NK-92 treated with Interleukin-12 subunit alpha and Interleukin-12 subunit beta, amount 100 ng/mL, for 24 hours (cell line): ENCODE results near the gene TBC1D14.

Experiments
- DNase-seq: peaks from one replicate; lab custom pipeline; 2025; lab: John Stamatoyannopoulos, UW

The TBC1D14 gene

DNA sequence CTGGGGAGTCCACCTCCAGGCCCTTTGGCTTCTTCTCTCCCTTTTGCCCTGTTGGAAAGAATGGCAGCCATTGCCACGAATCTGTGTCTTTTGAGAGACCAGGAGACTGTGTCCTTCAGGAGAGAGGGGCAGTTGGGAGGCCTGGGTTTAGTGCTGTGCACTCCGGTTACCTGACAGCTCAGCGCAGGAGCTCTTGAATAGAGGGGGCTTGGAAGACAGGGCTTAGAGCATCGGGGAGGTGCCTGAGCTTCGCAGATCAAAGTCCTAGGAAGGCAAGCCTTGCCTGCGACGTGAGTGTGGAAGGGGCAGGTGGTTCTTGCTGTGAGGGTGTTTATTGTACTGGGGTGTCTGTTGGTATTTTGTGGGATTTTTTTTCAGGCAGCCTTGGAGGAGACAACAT, 91.6 kb downstream of the TBC1D14 start:
- no peak for DNase-seq

DNA sequence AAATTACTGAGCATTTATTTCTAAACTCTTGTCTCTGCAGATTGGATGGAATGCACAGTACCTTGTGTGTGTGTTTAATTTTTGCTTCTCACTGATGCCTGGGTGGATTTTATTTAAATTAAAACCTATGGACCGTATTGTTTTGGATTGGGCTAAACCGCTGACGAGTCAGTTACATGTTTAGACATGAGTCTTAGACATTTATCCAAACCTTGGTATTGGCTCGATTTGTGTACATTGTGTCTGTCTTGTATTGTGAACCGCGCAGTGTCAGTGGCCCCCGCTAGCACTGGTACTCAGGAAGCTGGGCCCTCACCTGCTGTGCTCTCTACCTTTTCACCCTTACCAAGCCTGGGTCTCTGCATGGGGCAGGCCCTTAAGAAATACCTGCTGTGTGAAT, 92.7 kb downstream of the TBC1D14 start:
- DNase-seq: no peak

DNA sequence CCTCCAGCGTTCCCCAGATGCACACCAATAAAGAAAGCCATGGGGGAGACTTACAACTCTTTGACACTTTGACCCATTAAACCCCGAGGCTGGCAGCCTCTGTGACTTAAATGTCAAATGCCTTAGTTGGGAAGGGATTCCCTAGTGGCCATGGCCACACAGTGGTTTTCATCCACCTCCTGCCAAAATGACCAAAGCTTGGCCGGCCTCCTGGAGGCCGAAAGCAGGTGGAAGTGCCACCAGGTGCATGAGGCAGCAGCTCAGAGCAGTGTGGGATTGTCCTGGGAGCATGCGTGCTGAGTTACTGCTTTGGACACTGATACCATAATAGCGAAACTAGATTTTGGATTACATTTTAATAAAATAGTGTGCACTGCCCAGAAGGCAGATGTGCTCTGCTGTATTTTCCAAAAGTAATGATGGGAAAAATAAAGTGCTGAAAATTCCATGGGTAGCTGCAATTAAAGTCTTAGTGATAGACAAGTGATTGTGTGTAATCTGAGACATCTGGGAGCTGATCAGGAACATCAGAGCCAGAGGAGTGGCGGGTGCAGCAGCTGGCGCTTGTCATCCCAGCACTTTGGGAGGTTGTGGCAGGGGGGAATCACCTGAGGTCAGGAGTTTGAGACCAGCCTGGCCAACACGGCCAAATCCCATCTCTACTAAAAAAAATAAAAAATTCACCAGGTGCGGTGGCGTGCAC, 93.7 kb downstream of the TBC1D14 start:
- no peak for DNase-seq

DNA sequence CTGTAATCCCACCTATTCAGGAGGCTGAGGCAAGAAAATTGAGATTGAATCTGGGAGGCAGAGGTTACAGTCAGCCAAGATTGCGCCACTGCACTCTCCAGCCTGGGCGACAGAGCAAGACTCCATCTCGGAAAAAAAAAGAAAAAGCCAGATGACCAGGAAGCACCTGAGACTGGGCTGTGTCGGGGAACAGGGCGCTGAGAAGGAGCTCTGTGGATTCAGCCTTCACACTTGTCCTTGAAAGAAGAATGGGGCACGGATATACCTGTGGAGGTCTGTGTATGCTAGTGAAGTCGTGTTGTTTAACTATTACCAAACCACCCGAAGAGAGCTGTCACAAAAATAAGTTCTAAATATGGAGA, 94.2 kb downstream of the TBC1D14 start:
- DNase-seq: no peak

DNA sequence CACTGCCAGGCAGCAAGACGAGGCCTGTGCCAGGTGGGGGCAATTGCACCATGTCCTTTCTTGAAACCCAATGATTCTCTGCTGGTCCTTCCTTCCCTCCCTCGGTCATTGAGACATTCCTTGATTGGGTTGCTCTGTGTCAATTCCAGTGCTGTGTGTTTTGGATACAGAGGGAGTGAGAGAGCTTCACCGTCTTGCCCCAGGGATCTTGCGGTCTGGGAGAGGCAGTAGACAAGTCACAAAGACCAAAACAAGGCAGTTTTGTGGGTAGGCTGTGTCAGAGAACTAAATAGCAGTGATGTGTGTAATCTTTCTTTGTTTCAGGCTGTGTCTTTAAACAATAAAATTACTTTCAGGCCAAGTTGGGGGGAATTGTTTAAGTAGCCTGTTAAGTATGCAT, 94.7 kb downstream of the TBC1D14 start:
- DNase-seq: no peak

DNA sequence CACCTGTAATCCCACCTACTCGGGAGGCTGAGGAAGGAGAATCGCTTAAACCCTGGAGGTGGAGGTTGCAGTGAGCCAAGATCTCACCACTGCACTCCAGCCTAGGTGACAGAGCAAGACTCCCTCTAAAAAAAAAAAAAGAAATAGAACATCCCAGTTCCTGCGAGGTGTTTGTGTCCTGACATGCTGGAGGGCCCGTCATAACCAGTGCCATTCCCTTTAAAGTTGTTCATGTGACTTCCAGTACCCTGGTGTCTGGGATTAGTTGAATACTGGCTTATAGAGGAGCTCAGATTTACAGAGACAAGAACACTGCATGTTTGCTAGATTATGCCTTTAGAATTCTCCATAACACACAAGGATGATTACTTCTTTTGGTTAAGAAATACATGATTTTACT, 95.9 kb downstream of the TBC1D14 start:
- no peak for DNase-seq

DNA sequence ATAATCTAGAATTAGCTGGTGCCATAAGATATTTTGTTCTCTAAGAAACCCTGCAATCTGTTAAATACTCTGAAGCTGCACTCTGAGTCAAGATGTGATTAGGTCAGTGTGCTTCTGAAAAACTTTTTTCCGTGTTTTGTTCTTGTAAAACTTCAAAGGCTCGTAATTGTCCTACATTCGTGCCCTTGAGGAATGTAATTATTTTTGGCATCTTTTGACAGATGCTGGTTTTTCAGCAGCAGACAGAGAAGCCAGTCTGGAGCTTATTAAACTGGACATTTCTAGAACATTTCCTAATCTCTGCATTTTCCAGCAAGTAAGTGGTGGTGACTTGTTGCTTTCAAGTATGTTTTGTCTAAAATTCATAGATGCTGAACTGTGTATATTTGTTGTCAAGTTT, 96.8 kb downstream of the TBC1D14 start:
- no peak for DNase-seq

DNA sequence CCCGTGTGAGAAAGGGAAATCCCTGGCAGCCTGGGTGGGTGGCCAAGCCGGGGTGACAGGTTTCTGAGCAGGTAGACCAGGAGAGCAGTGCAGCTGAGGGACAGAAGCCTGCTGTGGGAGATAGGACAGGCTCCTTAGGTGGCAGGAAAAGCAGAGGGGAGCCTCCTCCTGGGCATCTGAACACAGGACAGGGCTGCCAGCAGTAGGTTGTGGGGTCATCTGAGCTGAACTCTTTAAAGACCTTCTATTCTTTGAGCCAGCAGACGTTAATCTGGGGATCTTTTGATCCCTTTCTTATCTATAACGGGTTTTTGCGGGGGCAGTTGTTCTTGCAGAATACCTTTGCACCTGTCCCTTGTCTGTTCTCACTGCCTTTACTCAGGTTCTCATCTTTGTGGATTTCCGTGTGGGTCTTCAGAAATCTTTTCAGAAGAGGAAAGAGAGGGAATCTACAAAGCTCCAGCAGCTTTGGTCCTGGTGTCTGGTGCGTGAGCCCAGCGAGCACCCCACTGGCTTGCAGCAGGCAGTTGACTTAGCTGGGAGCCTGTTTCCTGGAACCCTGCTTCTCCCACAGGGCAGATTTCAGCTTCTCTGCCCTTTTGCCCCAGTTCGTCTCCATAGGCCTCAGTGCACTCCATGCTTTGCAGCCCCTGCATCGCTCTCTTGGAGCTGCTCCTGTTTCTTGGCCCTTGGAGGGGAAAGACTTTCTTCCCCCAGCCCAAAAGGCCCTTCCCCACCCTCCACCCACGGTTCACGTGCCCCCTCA, 97.7 kb downstream of the TBC1D14 start:
- DNase-seq: no peak

DNA sequence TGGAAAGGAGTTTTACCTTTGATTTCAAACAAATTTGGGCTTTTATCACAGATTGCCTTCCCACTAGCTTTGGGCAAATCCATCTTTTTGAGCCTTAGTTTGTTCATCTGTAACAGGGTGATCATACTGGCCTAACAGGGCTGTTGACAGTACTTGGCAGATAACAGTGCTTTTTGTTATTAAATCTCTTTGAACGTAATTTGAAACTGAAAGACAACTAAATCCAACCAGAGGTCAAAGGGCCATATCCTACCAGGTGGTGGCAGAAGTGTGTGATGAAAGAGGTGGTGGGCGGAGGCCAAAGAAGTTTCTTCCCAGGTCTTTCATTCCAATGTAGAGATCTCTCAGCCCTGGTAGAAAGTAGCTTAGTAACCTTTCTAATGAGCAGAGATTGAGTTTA, 98.3 kb downstream of the TBC1D14 start:
- no peak for DNase-seq

DNA sequence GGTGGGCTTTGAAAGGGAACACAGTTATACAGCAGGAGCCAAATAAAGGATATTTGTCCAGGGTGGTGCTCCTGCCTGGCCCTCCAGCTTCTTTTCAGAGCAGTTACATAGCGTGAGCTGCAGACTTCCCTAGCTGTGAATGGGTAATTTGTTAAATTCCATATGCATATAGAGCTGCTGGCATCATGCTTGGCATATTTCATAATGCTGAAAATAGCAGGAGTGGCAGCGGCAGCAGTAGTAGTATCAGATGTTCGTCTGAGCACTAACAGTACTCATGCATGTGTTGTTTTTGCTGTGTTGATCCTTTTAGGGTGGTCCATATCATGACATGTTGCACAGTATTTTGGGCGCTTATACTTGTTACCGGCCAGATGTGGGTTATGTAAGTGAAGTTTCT, 99.9 kb downstream of the TBC1D14 start:
- DNase-seq: no peak

DNA sequence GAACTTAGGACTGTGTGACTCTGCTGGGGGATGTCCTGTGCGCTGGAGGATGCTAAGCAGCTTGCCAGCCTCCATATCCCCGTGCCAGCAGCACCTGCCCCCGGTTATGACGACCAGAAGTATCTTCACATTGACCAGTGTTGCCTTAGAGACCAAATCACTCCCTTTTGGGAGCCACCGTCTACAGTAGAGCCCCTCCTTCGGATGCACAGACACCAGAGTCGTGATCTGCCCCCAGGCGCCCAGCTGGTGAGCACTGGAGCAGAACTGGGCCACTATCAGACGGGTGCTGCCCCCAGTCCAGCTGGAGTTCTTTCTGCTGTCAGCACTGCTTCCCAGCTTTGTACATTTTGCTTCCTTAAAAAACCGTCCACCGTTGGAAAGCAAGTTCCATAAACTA, 103.5 kb downstream of the TBC1D14 start:
- DNase-seq: no peak

DNA sequence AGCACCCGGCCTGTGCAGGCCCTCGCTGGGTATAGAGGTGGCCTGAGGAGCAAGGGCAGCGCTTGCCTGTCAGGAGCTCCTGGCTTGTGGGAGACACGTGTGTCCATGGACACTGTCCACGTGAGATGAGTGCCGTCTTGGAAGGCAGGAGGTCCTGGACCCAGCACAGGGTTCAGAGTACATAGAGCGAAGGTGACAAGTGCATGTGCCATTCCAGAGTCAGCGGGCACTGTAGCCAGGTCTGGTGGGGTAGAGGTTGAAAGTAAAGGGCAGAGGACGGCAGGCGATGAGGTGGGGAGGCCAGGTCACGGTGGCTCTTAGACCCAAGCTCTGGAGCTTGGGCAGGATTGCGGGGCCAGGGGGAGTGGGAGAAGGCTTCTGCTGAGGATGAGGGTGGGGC, 105.2 kb downstream of the TBC1D14 start:
- no peak for DNase-seq

DNA sequence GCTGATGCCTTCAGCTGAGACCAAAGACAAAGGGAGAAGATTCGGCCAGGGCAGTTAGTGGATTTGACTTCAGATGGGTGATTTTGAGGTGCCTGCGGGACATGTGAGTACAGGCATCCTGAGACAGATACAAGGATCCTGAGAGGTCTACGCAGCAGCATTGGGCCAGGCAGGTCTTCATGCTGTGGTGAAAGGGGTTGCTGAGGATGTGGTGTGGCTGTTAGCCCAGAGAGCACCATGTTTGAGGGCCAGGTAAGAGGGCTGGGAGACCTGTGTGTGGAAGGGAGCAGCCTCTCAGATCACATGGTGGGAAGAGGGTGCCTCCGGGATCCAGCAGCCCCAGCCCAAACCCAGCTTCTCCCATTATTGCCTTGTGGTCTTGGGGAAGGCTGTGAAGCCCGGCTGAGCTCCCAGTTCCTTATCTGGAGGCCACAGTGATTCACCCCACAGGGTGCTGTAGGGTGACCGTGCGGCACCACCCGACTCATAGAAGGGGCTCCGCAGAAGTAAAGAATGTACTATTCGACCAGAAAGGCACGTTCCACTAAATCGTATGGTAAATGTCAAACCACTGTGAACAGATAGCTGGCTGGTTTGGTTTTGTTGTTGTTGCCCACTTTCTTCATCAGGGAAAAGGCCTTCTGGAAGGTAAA, 105.9 kb downstream of the TBC1D14 start:
- DNase-seq: no peak

DNA sequence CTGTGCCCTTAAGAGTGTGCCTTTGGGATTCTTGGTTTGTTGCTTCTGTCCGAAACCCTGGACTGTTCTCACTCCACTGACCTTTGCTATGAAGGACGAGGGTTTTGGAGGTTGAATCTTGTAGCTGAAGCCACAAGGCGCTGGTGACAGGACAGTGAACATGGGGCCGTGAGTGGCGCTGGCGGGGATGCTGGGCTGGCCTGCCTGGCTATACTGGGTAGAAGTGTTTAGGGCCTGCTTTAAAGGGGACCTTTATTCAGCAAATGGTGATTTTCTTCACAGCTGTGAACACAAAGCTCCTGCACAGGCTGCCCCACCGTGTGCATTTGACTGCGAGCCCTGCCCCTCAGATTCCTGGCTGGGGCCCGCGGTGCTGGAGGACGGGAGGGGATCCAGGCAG, 106.5 kb downstream of the TBC1D14 start:
- no peak for DNase-seq

DNA sequence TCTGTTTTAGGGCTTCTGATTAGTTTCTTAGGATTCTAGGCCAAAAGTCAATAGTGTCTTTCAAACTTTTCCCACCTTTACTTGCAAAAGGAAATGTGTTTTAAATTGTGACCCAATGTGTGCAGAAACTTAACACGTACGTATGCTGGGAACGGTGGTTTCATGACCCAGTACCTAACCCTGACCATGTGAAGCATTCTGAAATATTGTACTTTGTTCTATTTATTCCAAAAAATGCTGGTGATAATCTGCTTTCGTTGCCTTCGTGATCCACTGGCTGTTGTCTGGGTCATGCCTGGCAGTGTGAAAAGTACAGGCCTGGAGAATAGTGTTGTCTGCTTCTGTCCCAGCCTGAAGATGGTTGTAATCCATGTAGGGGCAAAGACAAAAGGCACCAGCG, 106.9 kb downstream of the TBC1D14 start:
- no peak for DNase-seq

DNA sequence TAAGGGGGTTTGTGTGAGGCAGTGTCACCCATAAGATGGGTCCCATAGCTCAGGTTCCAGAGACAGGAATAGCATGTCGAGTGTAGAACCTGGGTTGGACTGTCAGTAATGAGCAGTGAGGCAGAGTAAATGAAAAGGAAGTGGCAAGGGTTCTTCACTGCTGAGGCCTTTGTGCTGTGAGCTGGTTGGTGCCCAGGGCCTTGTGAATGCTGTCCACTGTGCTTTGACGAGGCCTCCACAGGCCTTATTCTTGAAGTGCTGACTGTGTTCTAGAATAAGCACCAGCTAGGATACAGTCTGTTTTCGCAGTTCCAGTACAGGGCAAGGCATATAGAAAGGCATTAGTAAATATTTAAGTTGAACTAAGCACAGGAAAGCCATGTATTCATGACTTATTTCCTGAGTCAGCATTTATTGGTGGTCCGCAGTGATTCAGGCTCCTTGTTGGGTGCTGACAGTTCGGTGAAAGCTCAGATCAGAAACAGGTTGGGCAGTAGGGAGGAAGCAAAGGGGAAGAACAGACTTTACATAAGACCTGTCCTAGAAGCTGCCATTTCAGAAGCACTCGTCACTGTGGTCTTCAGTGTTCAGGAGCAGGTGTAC, 107.9 kb downstream of the TBC1D14 start:
- DNase-seq: no peak

DNA sequence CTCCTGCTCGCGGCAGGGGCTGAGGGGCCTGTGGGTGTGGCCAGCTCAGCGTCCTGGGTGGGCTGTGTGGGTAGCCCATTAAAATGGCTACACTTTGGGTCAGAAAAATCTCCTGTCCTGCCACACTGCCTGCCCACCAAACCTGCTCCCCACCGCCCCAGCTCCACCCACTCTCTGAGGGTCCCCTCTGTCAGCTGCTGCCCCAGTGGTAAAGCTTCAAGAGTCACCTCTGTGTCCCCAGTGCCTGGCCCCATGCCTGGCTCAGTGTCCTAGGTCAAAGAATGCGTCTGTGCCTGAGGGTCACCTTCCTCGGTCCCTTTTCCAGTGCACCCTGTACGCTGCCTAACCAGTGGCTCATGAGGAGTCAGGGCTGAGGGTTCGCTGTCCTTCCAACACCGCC, 108.7 kb downstream of the TBC1D14 start:
- DNase-seq: no peak

DNA sequence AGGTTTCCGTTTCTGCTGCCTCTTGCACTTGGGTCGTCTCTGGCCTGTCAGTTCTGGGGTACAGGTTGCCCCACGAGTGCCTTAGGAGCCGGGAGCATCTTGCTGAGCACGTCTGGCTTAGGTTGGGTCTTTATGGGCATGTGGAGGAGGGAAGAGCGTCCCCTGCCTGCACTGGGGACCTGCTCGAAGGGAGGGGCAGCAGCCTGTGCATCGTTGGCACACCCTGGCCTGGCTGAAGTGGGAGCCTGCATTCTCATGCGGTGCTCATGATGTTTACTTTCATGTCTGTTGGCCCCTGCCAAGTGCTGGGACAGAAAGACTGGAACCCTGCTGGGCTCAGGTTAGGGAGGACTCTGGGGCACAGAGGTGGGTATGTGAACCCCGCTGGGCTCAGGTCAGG, 109.7 kb downstream of the TBC1D14 start:
- no peak for DNase-seq

DNA sequence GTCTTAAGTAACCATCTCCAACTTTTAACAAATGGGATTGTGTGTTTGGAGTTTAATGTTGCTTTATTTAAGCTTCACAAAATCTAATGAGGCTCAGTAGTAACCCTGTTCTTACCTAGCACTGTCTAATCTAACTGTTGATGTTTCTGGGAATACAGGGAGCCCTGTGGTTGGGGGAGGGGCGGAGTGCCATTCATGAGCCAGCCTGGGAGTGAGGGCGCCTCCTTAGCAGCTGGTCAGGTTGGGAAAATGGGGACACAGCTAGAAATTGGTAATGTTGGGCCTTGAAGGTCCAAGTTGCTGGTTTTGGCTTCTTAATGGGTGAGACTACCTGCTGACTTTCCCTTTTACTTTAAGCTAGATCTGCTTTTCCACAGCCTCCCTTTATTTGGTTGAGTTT, 110.7 kb downstream of the TBC1D14 start:
- no peak for DNase-seq

DNA sequence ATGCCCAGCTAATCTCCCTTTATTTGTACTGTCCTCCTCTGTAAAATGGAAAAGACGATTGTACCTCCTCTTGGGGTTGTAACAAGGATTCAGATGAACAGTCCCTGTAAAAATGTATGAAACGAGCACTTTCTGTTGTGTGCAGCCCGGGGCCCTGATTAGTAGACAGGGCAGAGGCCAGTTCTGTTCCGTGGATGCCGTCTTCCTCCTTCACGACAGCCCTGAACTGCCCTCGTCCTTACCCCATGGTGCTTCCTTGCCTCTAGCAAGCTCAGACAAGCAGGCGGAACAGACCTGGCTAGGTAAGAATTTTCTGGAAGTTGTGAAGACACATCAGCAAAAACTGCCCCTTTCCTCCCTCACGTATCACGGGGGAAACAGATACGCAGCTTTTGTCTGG, 111.2 kb downstream of the TBC1D14 start:
- DNase-seq: no peak

DNA sequence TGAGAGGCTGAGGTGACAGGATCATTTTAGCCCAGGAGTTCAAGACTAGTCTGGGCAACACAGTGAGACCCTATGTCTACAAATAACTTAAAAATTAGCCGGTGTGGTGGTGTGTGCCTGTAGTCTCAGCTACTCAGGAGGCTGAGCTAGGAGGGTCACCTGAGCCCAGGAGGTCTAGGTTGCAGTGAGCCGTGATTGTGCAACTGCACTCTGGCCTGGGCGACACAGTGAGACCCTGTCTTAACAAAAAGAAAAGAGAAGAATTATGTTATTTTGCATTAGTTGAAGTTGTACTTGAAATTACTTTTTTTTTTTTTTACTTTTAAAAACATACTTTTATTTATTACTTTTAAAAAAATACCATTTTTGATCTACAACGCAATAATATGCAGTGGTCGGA, 111.7 kb downstream of the TBC1D14 start:
- no peak for DNase-seq

DNA sequence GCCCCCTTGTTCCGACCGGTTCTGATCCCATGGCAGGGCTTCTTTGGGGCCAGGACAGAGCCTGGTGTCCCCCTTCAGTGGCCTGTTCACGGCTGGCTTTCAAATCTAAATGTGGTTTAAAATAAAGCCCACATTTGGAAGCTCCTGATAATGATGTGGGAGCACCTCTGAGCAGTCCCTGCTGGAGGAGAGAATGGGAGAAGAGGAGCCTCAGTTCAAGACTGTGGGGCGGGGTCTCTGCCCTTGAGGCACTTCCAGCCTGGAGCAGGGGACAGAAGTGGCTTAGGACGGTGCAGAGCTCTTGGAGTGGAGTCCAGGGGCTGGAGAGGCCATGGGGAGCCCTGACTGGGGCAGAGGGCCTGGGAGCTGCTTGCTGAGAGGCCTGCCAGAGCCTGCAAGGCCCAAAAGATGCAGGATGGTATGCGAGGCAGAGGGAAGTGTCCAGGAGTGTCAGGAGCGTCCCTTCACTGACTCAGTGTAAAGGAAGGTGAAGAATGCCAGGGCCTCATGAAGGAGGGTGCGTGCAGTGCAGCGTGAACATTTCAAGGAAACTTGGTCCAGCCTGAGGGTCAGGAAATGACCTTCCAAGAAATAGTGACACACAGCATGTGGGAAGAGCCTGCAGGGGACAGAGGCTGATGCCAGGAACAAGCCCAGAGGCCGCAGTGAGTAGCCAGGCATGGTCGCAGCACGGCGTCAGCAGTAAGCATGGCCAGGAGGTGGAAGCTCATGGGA, 112.5 kb downstream of the TBC1D14 start:
- no peak for DNase-seq
